GF-D8 (cell line): ENCODE data around the gene ATP5F1B.
"Not testable (repeated sequence)": the region's sequence is repeated elsewhere in the genome, so short reads cannot be mapped to it uniquely, and the experiment has no call there.

Experiments used
- DNase-seq: peaks from one replicate; lab custom pipeline; 2025; lab: John Stamatoyannopoulos, UW

Gene ATP5F1B

DNA sequence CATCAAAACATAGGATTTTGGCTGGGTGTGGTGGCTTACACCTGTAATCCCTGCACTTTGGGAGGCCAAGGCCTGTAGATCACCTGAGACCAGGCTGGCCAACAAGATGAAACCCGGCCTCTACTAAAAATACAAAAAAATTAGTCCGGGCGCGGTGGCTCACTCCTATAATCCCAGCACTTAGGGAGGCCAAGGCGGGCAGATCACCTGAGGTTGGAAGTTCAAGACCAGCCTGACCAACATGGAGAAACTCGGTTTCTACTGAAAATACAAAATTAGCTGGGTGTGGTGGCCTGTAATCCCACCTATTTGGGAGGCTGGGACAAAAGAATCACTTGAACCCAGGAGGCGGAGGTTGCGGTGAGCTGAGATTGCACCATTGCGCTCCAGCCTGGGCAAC lies 2.2 kb upstream of the ATP5F1B start:
- DNase-seq = not testable (repeated sequence)

- no peak for DNase-seq
These were observed 525 bp downstream of the ATP5F1B start for GRCh38 chr12:56645201-56645716.

DNA sequence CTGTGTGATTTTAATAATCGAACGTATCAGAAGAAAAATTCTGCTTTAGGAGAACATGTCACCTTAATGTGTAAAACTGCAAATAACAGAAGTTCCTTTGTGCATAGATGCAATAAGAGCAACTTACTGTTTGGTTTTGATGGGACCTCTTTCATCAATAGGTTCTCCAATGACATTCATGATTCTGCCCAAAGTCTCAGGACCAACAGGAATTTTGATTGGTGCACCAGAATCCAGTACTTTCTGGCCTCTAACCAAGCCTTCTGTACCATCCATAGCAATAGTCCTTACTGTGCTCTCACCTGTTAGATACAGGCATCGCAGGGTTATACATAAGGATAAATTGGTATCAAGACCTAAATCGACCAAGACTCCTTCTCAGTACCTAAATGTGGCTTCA lies 1.1 kb downstream of the ATP5F1B start:
- DNase-seq = no peak

GRCh38 chr12:56641219-56641618 lies 4.6 kb downstream of the ATP5F1B start:
- DNase-seq = no peak

DNA sequence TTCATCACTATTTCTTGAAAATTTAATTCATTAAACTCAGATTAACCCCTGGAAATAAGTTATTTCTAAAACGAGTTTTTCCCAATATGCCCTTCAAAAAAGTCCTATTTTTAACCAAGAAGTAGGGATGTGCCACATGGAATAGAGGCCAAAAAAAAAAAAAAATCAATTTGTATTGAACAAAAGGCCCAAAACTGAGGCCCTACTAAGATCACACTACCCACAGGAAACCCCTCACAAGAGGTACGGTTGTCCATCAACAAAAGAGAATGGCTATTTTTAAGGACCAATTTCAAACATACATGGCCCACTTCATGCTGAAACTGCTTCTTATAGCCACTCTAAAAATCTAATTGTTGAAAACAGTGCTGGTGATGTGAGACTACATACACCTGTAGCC lies 8.2 kb downstream of the ATP5F1B start:
- no peak for DNase-seq

DNA sequence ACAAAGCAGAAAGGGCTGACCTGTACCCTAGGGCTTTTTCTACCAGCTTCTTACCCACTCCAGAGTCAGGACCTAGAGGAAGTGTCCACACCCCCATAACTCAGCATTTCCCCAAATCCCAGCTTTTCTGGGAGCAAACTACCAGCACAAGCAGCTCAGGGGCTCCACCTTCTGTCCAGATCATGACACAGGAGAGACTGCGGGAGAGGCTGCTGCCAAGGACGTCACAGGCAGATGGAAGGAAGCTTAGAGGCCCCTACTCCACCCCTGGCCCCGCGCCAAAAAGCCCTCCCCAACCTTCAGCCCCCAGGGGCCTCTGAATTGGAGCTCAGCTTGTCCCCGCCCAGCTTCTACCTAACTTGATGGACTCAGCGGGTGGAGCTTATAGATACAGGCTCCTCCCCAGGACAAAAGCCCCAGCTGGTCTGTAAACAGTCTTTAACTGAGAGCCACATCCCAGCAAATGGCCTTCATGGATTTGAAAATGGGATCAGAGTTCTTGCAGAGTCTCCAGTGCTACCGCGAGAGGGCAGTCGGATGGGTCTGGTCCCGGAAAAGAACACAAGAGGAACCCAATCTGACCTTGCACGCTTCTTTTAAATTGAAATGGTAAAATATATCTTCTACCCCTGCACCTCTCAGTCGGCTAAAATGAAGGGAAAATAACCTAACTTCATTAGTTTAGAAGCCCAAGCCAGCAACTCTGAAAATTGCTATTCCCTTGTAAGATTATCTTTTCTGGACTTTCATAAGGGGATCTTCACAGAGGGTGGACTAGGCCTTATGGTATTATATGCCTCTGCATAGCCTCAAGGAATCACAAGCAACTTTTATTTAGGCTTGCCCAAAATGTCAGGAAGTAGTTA lies 8.9 kb downstream of the ATP5F1B start:
- DNase-seq = peak; percentile 87

DNA sequence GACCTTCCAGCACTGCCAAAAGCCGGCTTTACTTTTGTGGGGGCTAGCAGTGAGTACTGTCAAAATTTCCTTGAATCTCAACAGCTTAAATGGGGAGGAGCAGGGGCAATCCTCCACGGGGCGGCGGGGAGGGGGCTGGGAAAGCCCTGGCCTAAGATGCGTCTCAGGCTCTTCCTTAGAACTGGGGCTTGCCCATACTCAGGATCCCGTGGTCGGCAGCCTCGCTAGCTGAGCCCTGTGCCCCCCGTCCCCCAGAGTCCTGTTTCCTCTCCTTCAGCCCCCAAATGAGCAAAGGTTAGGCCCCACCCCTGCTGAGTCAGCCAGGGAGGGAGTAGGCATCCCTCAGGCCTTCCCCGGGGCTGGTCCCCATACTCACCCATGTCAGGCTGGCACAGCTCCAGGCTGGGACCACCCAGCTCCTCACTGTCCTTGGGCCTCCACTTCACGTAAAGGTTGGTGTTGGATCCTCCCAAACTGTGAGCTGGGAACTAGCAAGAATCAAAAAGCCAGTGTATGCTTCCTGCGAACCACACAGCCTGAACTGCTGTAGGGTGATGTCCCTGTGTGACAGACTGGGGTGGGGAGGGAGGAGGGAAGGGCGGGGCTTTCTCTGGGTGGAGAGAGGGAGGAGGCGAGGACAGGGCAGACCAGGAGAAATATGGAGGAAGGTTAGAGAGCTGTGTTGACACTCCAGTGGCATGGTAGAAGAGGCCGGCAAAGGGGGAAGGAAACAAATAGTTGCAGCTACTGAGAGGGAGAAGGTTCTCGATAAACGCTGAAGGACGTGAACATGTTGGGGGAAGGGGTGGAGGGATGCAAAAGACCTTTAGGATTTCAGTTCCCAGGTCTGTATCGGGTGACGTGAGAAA lies 9.7 kb downstream of the ATP5F1B start:
- DNase-seq = peak; percentile 76

DNA sequence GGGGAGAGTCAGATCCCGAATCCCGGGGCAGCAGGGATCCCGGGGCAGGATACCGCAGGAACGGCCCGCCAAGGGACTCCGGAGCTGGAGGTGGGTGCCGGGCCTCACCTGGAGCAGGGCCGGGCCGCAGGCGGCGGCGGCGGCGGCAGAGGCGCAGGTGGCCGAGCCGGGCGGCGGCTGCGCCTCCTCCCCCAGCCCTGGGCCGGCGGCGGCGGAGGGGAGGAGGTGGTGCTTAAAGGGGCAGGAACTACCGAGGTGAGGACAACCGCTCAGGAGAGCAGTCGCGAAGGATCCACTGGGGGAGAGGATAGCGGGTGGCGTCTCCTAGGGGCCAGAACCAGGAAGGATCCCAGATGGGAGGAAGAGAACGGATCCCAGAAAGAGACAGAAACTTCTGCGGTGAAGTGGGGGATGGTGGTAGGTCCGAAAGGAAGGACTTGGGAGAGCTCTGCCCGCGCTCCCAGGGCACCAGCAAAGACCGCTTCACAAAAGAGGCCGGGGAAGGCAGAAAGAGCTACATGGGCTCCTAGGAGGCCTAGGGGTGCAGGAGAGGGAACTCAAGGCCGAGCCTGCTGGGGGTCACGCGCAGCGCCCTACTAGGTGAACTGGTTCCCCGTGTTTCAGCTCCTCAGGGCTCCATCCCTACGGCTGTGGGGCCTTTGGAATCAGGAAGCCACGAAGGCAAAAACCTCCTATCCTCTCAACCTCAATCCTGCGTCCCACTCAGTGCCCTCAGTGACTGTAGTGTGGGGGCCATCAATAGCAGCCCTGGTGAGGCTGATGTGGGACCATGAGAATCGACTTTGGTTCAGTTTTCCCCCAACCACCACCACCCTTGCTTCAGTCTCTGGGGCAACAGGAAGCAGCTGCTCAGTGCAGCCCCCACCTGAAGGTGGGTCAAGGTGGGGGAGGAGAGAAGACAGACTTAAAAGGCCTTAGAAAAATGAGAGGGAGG lies 10.7 kb downstream of the ATP5F1B start:
- peak; percentile 56 for DNase-seq

DNA sequence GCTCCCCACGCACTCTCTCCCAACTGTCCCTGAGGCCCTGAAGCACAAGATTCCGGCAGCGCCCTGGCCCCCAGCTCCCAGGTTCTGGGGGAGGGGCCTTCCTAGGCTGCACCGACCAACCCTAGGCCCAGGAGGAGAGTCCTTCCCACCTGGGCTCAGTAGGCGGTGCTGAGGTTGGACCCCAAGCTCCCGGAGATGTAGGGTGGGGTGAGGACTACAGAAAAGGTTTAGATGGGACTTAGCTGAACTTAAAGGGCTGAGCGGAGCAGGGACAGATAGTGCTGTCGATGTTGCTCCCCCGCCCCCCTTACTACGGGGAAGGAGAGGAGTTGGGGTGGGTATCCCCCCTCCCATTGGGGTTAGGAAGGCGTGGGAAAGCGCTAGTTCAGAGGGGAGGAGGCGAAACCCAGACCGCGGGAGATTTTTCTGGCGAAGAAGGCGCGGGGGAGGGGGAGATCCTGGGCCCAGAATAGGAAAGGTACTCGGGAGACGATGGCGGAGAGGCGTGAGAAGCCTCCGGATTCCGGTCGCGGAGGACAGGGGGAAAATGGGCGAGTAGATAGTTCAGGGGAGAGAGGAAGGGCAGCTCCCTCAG lies 11.4 kb downstream of the ATP5F1B start:
- no peak for DNase-seq

DNA sequence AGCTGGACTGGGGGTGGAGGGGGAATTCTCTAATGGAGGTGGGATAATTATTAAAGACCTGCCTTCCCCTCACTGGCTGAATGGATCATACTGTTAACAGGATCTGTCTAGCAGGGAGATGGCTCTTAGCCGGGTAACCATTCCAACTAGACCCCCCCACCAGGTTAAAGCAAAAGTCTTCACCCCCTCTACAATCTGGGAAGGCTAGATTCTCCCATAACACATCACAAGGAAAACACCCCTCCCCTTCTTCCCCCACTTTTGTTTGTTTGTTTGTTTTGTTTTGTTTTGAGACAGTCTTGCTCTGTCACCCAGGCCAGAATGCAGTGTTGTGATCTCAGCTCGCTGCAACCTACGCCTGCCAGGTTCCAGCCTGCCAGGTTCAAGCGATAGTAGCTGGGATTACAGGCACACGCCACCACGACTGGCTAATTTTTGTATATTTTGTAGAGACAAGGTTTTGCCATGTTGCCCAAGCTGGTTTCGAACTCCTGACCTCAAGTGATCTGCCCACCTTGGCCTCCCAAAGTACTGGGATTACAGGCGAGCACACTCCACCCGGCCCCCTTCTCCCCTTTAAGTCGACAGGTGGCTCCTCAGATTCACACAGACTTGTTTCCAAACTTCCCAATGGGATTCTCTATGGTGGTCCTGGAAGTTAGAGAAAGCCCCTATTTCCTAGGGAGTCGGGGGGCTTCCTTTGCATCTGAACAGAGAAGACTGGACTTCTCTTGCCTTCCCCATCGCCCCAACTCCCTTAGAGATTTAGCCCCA lies 12.1 kb downstream of the ATP5F1B start:
- no peak for DNase-seq

GRCh38 chr12:56632701-56633467 lies 12.9 kb downstream of the ATP5F1B start:
- no peak for DNase-seq

DNA sequence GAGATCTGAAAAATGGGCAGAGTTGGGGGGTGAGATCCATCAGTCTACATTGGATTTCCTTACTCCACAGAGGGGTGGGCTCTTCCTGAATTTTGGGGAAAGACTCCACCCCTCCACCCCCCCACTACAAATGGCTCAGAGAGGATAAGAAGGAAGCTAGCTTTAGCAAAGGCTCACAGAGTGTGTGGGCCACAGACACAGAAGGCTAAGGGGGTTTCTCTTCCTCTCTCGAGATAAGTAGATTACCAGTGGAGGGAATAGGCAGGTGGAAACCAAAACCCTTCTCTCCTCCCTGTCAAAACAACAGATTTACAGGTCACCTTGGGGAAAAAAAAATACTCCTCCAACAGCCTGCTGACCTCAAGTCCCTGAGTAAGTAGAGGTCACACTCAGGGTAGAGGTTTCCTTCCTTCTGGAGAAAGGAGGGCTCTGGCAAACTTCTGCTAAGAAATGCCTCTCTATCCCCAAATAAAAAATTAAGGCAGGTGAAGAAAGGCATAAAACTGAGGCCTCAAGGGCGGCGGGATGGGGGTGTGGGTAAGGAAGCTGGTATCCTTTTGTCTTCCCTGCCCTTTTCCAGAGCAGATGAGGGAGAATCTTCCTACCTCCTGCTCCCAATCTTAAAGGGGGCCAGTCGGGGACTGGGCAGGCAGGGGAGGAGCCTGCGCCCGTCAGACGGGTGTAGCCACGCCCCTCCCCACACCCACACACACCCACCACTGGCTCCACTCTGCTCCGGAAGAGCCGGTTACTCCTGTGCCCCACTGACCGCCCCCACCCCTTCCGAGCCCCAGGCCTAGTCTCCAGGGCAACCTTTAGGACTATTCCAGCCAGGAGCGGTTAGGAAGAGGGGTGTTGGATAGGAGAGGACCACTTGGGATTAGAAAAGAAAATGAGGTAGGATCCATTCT lies 13.7 kb downstream of the ATP5F1B start:
- DNase-seq = peak; percentile 14

GRCh38 chr12:56630180-56630632 lies 15.6 kb downstream of the ATP5F1B start, which contains the start of gene BAZ2A:
Gene BAZ2A, minus strand, starts transcription at chr12:56630326. Its CDS starts 12,796 bp downstream, at chr12:56617530.
- peak; percentile 39 for DNase-seq

- no peak for DNase-seq
These were observed 16.2 kb downstream of the ATP5F1B start for GRCh38 chr12:56629459-56630179.

DNA sequence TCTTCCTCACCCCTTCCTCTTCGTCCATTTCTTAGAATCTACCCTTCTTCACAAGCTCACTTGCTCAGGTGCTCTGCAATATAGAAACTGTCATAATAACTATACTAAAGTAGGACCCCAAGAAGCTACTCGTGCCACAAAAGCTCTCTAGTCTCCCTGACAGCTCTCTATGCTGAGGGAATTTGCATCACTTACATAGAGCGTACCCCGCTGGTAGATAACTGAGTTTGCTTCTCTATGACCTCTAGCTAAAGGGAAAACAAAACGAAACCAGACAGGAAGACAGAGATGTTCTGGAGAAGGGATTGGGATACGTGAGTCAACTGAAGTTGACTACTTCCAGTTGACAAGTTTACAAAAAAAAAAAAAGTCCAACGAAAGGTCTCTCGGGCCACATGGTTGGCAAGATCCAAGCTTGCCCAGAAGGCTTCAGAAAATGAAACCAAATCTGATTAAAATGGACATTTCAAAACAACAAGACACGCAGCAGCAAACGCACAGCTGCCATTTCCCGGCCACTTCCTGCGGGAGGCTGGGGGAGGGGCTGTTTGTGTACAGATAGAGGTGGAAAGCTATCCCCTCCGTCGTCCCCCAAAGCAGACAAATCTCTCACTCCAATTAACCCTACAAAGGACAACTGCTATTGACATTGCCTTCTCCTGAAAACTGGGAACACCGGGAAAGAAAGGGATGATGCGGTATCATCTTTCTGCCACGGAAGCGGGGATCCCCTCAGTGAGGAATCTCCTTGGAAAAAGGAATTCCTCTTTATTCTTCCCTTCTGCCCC lies 16.9 kb downstream of the ATP5F1B start:
- DNase-seq = peak; percentile 23

GRCh38 chr12:56626701-56627100 lies 19.1 kb downstream of the ATP5F1B start:
- no peak for DNase-seq

DNA sequence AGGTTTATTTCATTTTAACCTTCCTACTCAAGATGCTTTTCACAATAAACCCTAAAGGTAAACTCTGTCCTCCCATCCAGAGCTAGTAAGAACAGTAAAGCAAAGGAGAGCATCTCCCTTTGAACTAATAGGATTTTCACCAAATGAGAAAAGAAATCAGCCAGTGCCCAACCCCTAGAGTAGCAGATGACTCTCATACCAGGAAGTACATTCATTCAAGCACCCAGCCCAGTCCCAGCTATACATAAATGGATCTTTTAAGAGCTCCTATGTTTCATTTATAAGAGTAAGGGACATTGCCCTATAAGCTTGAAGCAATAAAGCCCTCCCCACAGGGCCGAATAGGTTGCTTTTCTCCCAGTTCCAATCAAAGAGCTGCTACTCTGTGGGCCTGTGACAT lies 23.2 kb downstream of the ATP5F1B start:
- no peak for DNase-seq
